HepG2 (cell line): ENCODE data around the gene ZDHHC19. TPM values are rescaled to one million over a fixed set of nuclear protein-coding genes. Genes with fewer than 3 reads are reported as not detected.
A peak's percentile ranks its signal among the peaks of the same experiment; 100 is the strongest.

Experiments used
- FLYWCH1 ChIP-seq: sonication (generic); formaldehyde crosslinking; IDR thresholded peaks from 2 replicates; pipeline ENCODE4 v1.8.1; 2023; ENCODE audit warnings: mild to moderate bottlenecking, missing genetic modification reagents
- KLF12 ChIP-seq: sonication (generic); formaldehyde crosslinking; IDR thresholded peaks from 2 replicates; pipeline ENCODE4 v1.4.0; 2020; ENCODE audit warnings: missing genetic modification reagents, borderline replicate concordance
- NFAT5 ChIP-seq: sonication (generic); formaldehyde crosslinking; IDR thresholded peaks from 2 replicates; pipeline ENCODE4 v1.4.0; 2020; ENCODE audit warnings: missing genetic modification reagents
- PRDM10 ChIP-seq: sonication (generic); formaldehyde crosslinking; IDR thresholded peaks from 2 replicates; pipeline ENCODE4 v1.4.0; 2020; ENCODE audit warnings: low read depth, missing genetic modification reagents
- RARG ChIP-seq: sonication (generic); formaldehyde crosslinking; IDR thresholded peaks from 2 replicates; pipeline ENCODE4 v1.4.0; 2020; ENCODE audit warnings: low read depth, mild to moderate bottlenecking, missing genetic modification reagents
- ZNF816 ChIP-seq: sonication (generic); formaldehyde crosslinking; IDR thresholded peaks from 2 replicates; pipeline ENCODE4 v1.8.0; 2022; ENCODE audit warnings: missing genetic modification reagents, mild to moderate bottlenecking, borderline replicate concordance
- ZSCAN31 ChIP-seq: sonication (generic); formaldehyde crosslinking; IDR thresholded peaks from 2 replicates; pipeline ENCODE4 v1.5.0; 2020; ENCODE audit warnings: low read depth, mild to moderate bottlenecking, missing genetic modification reagents
- polyA plus RNA-seq, 8 experiments: library from polyadenylated mRNA; depleted of rRNA in 3 of 8; stranded (reverse) in 7 of 8; unstranded in 1 of 8; fragments of >200 nt; fragmentation: Illumina TruSeq in 4 of 8; extraction: Trizol in 4 of 8; gene quantifications; 2 replicates each; pipeline versions ENCODE4 v1.2.1 to v1.2.3, GENCODE V29; 2011 to 2016; ENCODE audit warnings: low read depth in 4 of 8, missing spikeins in 1 of 8, mixed read lengths in 1 of 8; ENCODE audit not compliant: insufficient read depth in 1 of 8
- total RNA-seq, 5 experiments: library from RNA; depleted of rRNA; stranded (reverse); fragments of >200 nt; fragmentation: Illumina TruSeq; extraction: Trizol; gene quantifications; 2 replicates each; pipeline ENCODE4 v1.2.3, GENCODE V29; 2016; ENCODE audit warnings: low read depth in 1 of 5
- TF ChIP-seq, protein P1 (sequence below): sonication (generic); formaldehyde crosslinking; IDR thresholded peaks from 2 replicates; pipeline ENCODE4 v1.5.1; 2020; ENCODE audit warnings: mild to moderate bottlenecking, missing genetic modification reagents, borderline replicate concordance
- TF ChIP-seq, protein P2 (sequence below): sonication (generic); formaldehyde crosslinking; IDR thresholded peaks from 2 replicates; pipeline ENCODE4 v1.5.0; 2020; ENCODE audit warnings: mild to moderate bottlenecking, missing genetic modification reagents

Gene ZDHHC19
- total and polyA plus RNA-seq, 2 of the 13 experiments (the other 11 are each of a cell fraction or from before 2014, with no cell fraction given) = 0.22 to 0.53 TPM

GRCh38 chr3:196227629-196228493 lies 16.7 kb upstream of the ZDHHC19 start (continued):
- TF ChIP-seq, protein P1, sequence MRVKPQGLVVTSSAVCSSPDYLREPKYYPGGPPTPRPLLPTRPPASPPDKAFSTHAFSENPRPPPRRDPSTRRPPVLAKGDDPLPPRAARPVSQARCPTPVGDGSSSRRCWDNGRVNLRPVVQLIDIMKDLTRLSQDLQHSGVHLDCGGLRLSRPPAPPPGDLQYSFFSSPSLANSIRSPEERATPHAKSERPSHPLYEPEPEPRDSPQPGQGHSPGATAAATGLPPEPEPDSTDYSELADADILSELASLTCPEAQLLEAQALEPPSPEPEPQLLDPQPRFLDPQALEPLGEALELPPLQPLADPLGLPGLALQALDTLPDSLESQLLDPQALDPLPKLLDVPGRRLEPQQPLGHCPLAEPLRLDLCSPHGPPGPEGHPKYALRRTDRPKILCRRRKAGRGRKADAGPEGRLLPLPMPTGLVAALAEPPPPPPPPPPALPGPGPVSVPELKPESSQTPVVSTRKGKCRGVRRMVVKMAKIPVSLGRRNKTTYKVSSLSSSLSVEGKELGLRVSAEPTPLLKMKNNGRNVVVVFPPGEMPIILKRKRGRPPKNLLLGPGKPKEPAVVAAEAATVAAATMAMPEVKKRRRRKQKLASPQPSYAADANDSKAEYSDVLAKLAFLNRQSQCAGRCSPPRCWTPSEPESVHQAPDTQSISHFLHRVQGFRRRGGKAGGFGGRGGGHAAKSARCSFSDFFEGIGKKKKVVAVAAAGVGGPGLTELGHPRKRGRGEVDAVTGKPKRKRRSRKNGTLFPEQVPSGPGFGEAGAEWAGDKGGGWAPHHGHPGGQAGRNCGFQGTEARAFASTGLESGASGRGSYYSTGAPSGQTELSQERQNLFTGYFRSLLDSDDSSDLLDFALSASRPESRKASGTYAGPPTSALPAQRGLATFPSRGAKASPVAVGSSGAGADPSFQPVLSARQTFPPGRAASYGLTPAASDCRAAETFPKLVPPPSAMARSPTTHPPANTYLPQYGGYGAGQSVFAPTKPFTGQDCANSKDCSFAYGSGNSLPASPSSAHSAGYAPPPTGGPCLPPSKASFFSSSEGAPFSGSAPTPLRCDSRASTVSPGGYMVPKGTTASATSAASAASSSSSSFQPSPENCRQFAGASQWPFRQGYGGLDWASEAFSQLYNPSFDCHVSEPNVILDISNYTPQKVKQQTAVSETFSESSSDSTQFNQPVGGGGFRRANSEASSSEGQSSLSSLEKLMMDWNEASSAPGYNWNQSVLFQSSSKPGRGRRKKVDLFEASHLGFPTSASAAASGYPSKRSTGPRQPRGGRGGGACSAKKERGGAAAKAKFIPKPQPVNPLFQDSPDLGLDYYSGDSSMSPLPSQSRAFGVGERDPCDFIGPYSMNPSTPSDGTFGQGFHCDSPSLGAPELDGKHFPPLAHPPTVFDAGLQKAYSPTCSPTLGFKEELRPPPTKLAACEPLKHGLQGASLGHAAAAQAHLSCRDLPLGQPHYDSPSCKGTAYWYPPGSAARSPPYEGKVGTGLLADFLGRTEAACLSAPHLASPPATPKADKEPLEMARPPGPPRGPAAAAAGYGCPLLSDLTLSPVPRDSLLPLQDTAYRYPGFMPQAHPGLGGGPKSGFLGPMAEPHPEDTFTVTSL (CRISPR knock-in tag) = no peak
- TF ChIP-seq ZSCAN31 (no peak; the same call in 1 of the 2 replicates), NFAT5 (CRISPR knock-in tag) (no peak), KLF12 (CRISPR knock-in tag) (peak; percentile 26; the same call in 1 of the 2 replicates), ZNF816 (no peak), RARG (no peak), PRDM10 (no peak), FLYWCH1 (CRISPR knock-in tag) (no peak)
- TF ChIP-seq, protein P2, sequence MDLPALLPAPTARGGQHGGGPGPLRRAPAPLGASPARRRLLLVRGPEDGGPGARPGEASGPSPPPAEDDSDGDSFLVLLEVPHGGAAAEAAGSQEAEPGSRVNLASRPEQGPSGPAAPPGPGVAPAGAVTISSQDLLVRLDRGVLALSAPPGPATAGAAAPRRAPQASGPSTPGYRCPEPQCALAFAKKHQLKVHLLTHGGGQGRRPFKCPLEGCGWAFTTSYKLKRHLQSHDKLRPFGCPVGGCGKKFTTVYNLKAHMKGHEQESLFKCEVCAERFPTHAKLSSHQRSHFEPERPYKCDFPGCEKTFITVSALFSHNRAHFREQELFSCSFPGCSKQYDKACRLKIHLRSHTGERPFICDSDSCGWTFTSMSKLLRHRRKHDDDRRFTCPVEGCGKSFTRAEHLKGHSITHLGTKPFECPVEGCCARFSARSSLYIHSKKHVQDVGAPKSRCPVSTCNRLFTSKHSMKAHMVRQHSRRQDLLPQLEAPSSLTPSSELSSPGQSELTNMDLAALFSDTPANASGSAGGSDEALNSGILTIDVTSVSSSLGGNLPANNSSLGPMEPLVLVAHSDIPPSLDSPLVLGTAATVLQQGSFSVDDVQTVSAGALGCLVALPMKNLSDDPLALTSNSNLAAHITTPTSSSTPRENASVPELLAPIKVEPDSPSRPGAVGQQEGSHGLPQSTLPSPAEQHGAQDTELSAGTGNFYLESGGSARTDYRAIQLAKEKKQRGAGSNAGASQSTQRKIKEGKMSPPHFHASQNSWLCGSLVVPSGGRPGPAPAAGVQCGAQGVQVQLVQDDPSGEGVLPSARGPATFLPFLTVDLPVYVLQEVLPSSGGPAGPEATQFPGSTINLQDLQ (CRISPR knock-in tag) = no peak
